ENCODE data around the gene IL1RAPL2.
"Not testable (repeated sequence)": the region's sequence is repeated elsewhere in the genome, so short reads cannot be mapped to it uniquely, and the experiment has no call there.

IL1RAPL2 gene

GRCh38 chrX:104665691-104666090 is 99.7 kb downstream of the IL1RAPL2 start:
- CTCF ChIA-PET: no interaction called here
- no peak for TF ChIP-seq ARNT (IDR thresholded peaks at IDR 0.05)
- no peak for TF ChIP-seq PKNOX1 (IDR thresholded peaks at IDR 0.05)
- no peak for DNase-seq (ENCODE audit: extremely low spot score)
- POLR2A ChIA-PET: no interaction called here

DNA sequence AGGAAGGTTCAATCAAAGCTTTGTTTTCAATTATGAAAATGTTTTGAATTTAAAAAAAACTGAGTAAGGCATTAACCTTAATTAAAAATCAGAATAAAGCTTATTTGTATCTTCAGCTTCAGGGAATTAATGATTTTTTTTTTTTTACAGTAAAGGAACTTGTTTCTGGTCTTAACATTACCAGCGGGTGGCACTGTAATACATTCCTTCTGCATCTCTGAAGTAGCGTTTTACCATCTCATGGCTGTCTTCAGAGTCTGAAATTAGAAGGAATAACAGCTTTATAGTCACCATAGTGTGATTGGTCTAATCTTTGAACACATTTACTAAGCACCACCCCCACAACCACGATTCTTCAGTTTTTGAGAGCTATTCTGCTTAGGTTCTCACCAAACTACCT is 102.6 kb downstream of the IL1RAPL2 start:
- POLR2A ChIA-PET: no interaction called here

DNA sequence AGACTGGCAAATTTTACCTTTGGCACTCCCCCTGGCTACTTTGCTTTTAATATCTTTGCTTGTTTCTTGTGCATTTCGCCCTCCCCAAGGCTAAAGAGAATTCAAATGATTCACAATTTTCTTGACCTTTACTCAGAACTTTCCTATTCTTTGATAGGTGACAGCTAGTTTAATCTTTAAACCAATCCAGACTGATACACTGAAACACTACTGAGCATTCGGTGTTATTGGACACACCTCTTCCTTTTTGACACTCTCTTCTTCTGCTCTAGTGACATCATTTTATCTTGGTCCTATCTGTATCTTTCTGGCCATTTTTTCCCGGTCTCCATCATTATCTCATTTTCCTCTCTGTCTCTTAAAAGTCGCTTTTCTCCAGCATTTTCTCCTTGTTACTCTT is 103.1 kb downstream of the IL1RAPL2 start:
- ChIA-PET POLR2A (no interaction called here), CTCF (no interaction called here)
- no peak for DNase-seq (ENCODE audit: extremely low spot score)
- TF ChIP-seq FOXA1 (IDR thresholded peaks at IDR 0.05): no peak
- no peak for TF ChIP-seq L3MBTL2 (conservative IDR thresholded peaks at IDR 0.05)
- no peak for TF ChIP-seq PKNOX1 (IDR thresholded peaks at IDR 0.05)
- TF ChIP-seq HDGF (IDR thresholded peaks at IDR 0.05; ENCODE audit: borderline replicate concordance): no peak
- TF ChIP-seq ARNT (IDR thresholded peaks at IDR 0.05): no peak
- no peak for TF ChIP-seq FOXM1 (IDR thresholded peaks at IDR 0.05; ENCODE audit: borderline replicate concordance)
- TF ChIP-seq BHLHE40 (IDR thresholded peaks at IDR 0.05; ENCODE audit: borderline replicate concordance): no peak

More for the DNA sequence above, 102.6 kb downstream of the IL1RAPL2 start:
- DNase-seq (ENCODE audit: extremely low spot score): peak; percentile 8
- TF ChIP-seq ZNF384 (IDR thresholded peaks at IDR 0.05): peak; percentile 50; the same call in 1 of the 2 replicates
- TF ChIP-seq ARNT (IDR thresholded peaks at IDR 0.05): no peak
- TF ChIP-seq LEF1 (IDR thresholded peaks at IDR 0.05; ENCODE audit: borderline replicate concordance): no peak
- CTCF ChIA-PET: interaction anchor here (0.6 kb wide), 1 partner anchor 11 kb away, joined by 3 read pairs; no protein-coding TSS in a partner anchor

DNA sequence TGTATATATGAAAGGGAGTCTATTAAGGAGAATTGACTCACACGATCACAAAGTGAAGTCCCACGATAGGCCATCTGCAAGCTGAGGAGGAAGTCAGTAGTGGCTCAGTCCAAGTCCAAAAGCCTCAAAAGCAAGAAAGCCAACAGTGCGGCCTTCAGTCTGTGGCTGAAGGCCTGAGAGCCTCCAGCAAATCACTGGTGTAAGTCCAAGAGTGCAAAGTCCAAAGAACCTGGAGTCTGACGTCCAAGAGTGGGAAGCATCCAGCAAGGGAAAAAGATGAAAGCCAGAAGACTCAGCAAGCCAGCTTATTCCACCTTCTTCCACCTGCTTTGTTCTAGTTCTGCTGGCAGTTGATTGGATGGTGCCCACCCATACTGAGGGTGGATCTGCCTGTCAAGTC is 104.1 kb downstream of the IL1RAPL2 start:
- no peak for DNase-seq (ENCODE audit: extremely low spot score)
- TF ChIP-seq SP1 (IDR thresholded peaks at IDR 0.05) (no peak), NFRKB (IDR thresholded peaks at IDR 0.05) (no peak), ZNF384 (IDR thresholded peaks at IDR 0.05) (no peak), ARNT (IDR thresholded peaks at IDR 0.05) (no peak), FOXM1 (IDR thresholded peaks at IDR 0.05; ENCODE audit: borderline replicate concordance) (no peak), CTBP1 (IDR thresholded peaks at IDR 0.05; ENCODE audit: borderline replicate concordance) (no peak), TARDBP (IDR thresholded peaks at IDR 0.05) (no peak), L3MBTL2 (conservative IDR thresholded peaks at IDR 0.05) (no peak), HDGF (IDR thresholded peaks at IDR 0.05; ENCODE audit: borderline replicate concordance) (no peak), FOXK2 (IDR thresholded peaks at IDR 0.05) (no peak), PKNOX1 (IDR thresholded peaks at IDR 0.05) (no peak), ELF4 (IDR thresholded peaks at IDR 0.05) (no peak), BHLHE40 (IDR thresholded peaks at IDR 0.05; ENCODE audit: borderline replicate concordance) (no peak), SUZ12 (IDR thresholded peaks at IDR 0.05) (no peak), FOXA1 (IDR thresholded peaks at IDR 0.05) (no peak), LEF1 (IDR thresholded peaks at IDR 0.05; ENCODE audit: borderline replicate concordance) (no peak)
- ChIA-PET CTCF (no interaction called here), POLR2A (no interaction called here)

- DNase-seq (ENCODE audit: extremely low spot score); POLR2A ChIA-PET; CTCF ChIA-PET: not testable (repeated sequence)
Measured at GRCh38 chrX:104677517-104677916, 111.5 kb downstream of the IL1RAPL2 start.

- TF ChIP-seq LEF1 (IDR thresholded peaks at IDR 0.05; ENCODE audit: borderline replicate concordance) (no peak), FOXA1 (IDR thresholded peaks at IDR 0.05) (no peak), SP1 (IDR thresholded peaks at IDR 0.05) (no peak), NFRKB (IDR thresholded peaks at IDR 0.05) (no peak), ZNF384 (IDR thresholded peaks at IDR 0.05) (no peak), PKNOX1 (IDR thresholded peaks at IDR 0.05) (no peak), HDGF (IDR thresholded peaks at IDR 0.05; ENCODE audit: borderline replicate concordance) (no peak), L3MBTL2 (conservative IDR thresholded peaks at IDR 0.05) (no peak), TARDBP (IDR thresholded peaks at IDR 0.05) (no peak), CTBP1 (IDR thresholded peaks at IDR 0.05; ENCODE audit: borderline replicate concordance) (no peak), SUZ12 (IDR thresholded peaks at IDR 0.05) (no peak), FOXM1 (IDR thresholded peaks at IDR 0.05; ENCODE audit: borderline replicate concordance) (no peak), FOXK2 (IDR thresholded peaks at IDR 0.05) (no peak), ARNT (IDR thresholded peaks at IDR 0.05) (no peak), BHLHE40 (IDR thresholded peaks at IDR 0.05; ENCODE audit: borderline replicate concordance) (no peak), ELF4 (IDR thresholded peaks at IDR 0.05) (no peak)
- CTCF ChIA-PET: no interaction called here
- DNase-seq (ENCODE audit: extremely low spot score): no peak
- POLR2A ChIA-PET: no interaction called here
Measured at GRCh38 chrX:104679175-104679574, 113.2 kb downstream of the IL1RAPL2 start.

DNA sequence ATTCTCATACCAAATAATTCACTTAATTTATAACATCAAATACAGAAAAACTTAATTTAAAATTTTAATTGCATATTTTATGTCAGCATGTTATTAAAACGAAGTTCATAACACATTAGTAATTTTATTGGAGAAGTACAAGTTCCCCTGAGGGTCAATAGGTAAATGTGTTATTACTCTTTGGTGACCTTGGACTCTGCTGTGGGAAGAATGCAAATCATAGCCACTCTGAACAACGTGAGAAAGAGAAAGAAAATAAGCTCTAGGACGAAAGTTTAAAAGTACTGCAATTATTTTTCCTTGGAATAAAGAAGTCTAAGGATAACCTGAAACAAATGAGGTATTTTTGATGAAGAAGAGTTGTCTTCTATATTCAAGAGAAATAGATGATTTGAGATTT is 115.2 kb downstream of the IL1RAPL2 start:
- DNase-seq (ENCODE audit: extremely low spot score): no peak
- TF ChIP-seq LEF1 (IDR thresholded peaks at IDR 0.05; ENCODE audit: borderline replicate concordance) (no peak), HDGF (IDR thresholded peaks at IDR 0.05; ENCODE audit: borderline replicate concordance) (no peak), ZNF384 (IDR thresholded peaks at IDR 0.05) (no peak), CTBP1 (IDR thresholded peaks at IDR 0.05; ENCODE audit: borderline replicate concordance) (no peak), L3MBTL2 (conservative IDR thresholded peaks at IDR 0.05) (no peak), FOXA1 (IDR thresholded peaks at IDR 0.05) (no peak), FOXK2 (IDR thresholded peaks at IDR 0.05) (no peak), TARDBP (IDR thresholded peaks at IDR 0.05) (no peak)
- ChIA-PET CTCF (no interaction called here), POLR2A (no interaction called here)
